HG03571 (cell line): ENCODE measurements around the gene SLIT1.
"Not testable (repeated sequence)": the region's sequence is repeated elsewhere in the genome, so short reads cannot be mapped to it uniquely, and the experiment has no call there.

Experiments
- ATAC-seq: cut with Tn5 transposase; IDR thresholded peaks from one replicate; pipeline ENCODE4 v1.9.1; 2021; ENCODE audit not compliant: unreplicated experiment

Gene SLIT1

GRCh38 chr10:97087296-97087695 lies 98.5 kb downstream of the SLIT1 start:
- no peak for ATAC-seq

GRCh38 chr10:97086530-97086929 lies 99.2 kb downstream of the SLIT1 start:
- ATAC-seq: no peak

GRCh38 chr10:97083228-97083829 lies 102.4 kb downstream of the SLIT1 start:
- ATAC-seq: no peak

GRCh38 chr10:97082575-97082974 lies 103.2 kb downstream of the SLIT1 start:
- ATAC-seq: not testable (repeated sequence)

GRCh38 chr10:97081621-97082235 lies 104.0 kb downstream of the SLIT1 start:
- ATAC-seq: no peak

GRCh38 chr10:97080051-97080776 lies 105.5 kb downstream of the SLIT1 start:
- no peak for ATAC-seq

- ATAC-seq: no peak
These were observed 106.3 kb downstream of the SLIT1 start for GRCh38 chr10:97079448-97079847.

GRCh38 chr10:97078938-97079445 lies 106.8 kb downstream of the SLIT1 start:
- no peak for ATAC-seq

- ATAC-seq: no peak
These were observed 107.4 kb downstream of the SLIT1 start for GRCh38 chr10:97078261-97078937.

- ATAC-seq: no peak
These were observed 109.0 kb downstream of the SLIT1 start for GRCh38 chr10:97076781-97077180.

- ATAC-seq: no peak
These were observed 109.7 kb downstream of the SLIT1 start for GRCh38 chr10:97075961-97076525.

GRCh38 chr10:97075421-97075820 lies 110.3 kb downstream of the SLIT1 start:
- no peak for ATAC-seq

GRCh38 chr10:97074256-97075145 lies 111.3 kb downstream of the SLIT1 start:
- no peak for ATAC-seq

- ATAC-seq: no peak
These were observed 112.7 kb downstream of the SLIT1 start for GRCh38 chr10:97072851-97073665.

GRCh38 chr10:97071496-97071895 lies 114.3 kb downstream of the SLIT1 start:
- no peak for ATAC-seq

GRCh38 chr10:97069576-97070362 lies 116.0 kb downstream of the SLIT1 start:
- no peak for ATAC-seq

- no peak for ATAC-seq
These were observed 116.7 kb downstream of the SLIT1 start for GRCh38 chr10:97069026-97069425.

GRCh38 chr10:97067716-97068391 lies 117.9 kb downstream of the SLIT1 start:
- no peak for ATAC-seq
